Measurements from ENCODE around the gene OAS2.
"Not testable (repeated sequence)": the region's sequence is repeated elsewhere in the genome, so short reads cannot be mapped to it uniquely, and the experiment has no call there.

Gene OAS2

GRCh38 chr12:112944024-112944690 lies 34.2 kb upstream of the OAS2 start:
- no peak for DNase-seq (ENCODE audit: low read depth)
- TF ChIP-seq, protein P1, sequence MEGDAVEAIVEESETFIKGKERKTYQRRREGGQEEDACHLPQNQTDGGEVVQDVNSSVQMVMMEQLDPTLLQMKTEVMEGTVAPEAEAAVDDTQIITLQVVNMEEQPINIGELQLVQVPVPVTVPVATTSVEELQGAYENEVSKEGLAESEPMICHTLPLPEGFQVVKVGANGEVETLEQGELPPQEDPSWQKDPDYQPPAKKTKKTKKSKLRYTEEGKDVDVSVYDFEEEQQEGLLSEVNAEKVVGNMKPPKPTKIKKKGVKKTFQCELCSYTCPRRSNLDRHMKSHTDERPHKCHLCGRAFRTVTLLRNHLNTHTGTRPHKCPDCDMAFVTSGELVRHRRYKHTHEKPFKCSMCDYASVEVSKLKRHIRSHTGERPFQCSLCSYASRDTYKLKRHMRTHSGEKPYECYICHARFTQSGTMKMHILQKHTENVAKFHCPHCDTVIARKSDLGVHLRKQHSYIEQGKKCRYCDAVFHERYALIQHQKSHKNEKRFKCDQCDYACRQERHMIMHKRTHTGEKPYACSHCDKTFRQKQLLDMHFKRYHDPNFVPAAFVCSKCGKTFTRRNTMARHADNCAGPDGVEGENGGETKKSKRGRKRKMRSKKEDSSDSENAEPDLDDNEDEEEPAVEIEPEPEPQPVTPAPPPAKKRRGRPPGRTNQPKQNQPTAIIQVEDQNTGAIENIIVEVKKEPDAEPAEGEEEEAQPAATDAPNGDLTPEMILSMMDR (conservative IDR thresholded peaks at IDR 0.05; ENCODE audit: low read length): no peak
- H3K4me3 ChIP-seq (ENCODE audit: low read length): no peak overlapping the region

DNA sequence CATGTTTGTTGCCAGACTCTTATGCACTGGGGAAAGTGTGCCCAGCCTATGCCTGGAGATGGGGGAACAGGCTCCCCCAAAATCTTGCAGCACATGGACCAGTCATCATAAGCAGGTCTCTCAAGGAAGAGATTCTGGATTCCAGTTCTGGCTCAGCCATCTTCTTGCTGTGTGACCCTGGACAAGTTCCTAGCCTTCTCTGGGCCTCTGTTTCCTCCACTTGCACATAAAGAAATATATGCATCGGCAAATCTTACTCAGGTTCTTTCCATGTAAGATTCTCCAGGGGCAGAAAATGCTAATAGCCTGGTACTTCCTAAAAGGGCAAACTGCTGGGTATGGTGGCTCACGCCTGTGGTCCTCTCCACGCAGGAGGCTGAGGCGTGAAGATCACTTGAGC lies 32.8 kb upstream of the OAS2 start:
- DNase-seq (ENCODE audit: low read depth): no peak
- no peak overlapping the region for H3K4me3 ChIP-seq (ENCODE audit: low read length)
- TF ChIP-seq, protein P1 (conservative IDR thresholded peaks at IDR 0.05; ENCODE audit: low read length): no peak

- no peak for DNase-seq (ENCODE audit: low read depth)
- TF ChIP-seq, protein P1 (conservative IDR thresholded peaks at IDR 0.05; ENCODE audit: low read length): no peak
- H3K4me3 ChIP-seq (ENCODE audit: low read length): no peak overlapping the region
Measured at GRCh38 chr12:112946236-112947000, 31.9 kb upstream of the OAS2 start.

GRCh38 chr12:112947314-112947713 lies 31.0 kb upstream of the OAS2 start:
- H3K4me3 ChIP-seq (ENCODE audit: low read length): no peak overlapping the region
- TF ChIP-seq, protein P1 (conservative IDR thresholded peaks at IDR 0.05; ENCODE audit: low read length): no peak
- DNase-seq (ENCODE audit: low read depth): no peak

DNA sequence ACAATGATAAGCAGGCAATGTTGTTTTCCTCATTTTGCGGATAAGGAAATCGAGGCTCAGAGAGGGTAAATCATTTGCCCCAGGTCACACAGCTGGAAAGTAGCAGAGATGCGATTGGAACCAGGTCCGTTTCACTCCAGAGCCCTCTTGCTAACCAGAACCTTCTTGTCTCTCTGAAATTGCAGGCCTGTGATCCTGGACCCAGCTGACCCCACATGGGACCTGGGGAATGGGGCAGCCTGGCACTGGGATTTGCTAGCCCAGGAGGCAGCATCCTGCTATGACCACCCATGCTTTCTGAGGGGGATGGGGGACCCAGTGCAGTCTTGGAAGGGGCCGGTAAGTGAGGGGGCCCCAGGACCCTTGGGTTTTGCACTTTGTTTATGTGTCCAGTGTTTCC lies 30.6 kb upstream of the OAS2 start:
- H3K4me3 ChIP-seq (ENCODE audit: low read length): no peak overlapping the region
- no peak for DNase-seq (ENCODE audit: low read depth)
- TF ChIP-seq, protein P1 (conservative IDR thresholded peaks at IDR 0.05; ENCODE audit: low read length): no peak

- TF ChIP-seq, protein P1 (conservative IDR thresholded peaks at IDR 0.05; ENCODE audit: low read length): no peak
- DNase-seq (ENCODE audit: low read depth): no peak
- no peak overlapping the region for H3K4me3 ChIP-seq (ENCODE audit: low read length)
Measured at GRCh38 chr12:112948806-112949205, 29.5 kb upstream of the OAS2 start.

DNA sequence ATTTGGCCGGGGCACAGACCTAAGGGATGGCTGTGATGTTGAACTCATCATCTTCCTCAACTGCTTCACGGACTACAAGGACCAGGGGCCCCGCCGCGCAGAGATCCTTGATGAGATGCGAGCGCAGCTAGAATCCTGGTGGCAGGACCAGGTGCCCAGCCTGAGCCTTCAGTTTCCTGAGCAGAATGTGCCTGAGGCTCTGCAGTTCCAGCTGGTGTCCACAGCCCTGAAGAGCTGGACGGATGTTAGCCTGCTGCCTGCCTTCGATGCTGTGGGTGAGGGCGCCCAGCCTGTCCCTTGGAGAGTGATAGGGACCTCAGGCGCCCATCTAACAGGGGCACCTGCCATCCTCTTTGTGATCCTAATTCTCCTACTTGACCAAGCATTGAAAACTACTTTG lies 27.6 kb upstream of the OAS2 start:
- no peak overlapping the region for H3K4me3 ChIP-seq (ENCODE audit: low read length)
- TF ChIP-seq, protein P1 (conservative IDR thresholded peaks at IDR 0.05; ENCODE audit: low read length): no peak
- DNase-seq (ENCODE audit: low read depth): no peak

- DNase-seq (ENCODE audit: low read depth); H3K4me3 ChIP-seq (ENCODE audit: low read length): not testable (repeated sequence)
Measured at GRCh38 chr12:112957125-112957524, 21.2 kb upstream of the OAS2 start.
